NCI-H128 (cell line): ENCODE data around the gene IMP3.
A peak's percentile ranks its signal among the peaks of the same experiment; 100 is the strongest.
"Not testable (repeated sequence)": the region's sequence is repeated elsewhere in the genome, so short reads cannot be mapped to it uniquely, and the experiment has no call there.

Experiments used
- DNase-seq: peaks from one replicate; lab custom pipeline; 2025; ENCODE audit not compliant: unreplicated experiment; lab: John Stamatoyannopoulos, UW

The IMP3 gene, protein sequence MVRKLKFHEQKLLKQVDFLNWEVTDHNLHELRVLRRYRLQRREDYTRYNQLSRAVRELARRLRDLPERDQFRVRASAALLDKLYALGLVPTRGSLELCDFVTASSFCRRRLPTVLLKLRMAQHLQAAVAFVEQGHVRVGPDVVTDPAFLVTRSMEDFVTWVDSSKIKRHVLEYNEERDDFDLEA

DNA sequence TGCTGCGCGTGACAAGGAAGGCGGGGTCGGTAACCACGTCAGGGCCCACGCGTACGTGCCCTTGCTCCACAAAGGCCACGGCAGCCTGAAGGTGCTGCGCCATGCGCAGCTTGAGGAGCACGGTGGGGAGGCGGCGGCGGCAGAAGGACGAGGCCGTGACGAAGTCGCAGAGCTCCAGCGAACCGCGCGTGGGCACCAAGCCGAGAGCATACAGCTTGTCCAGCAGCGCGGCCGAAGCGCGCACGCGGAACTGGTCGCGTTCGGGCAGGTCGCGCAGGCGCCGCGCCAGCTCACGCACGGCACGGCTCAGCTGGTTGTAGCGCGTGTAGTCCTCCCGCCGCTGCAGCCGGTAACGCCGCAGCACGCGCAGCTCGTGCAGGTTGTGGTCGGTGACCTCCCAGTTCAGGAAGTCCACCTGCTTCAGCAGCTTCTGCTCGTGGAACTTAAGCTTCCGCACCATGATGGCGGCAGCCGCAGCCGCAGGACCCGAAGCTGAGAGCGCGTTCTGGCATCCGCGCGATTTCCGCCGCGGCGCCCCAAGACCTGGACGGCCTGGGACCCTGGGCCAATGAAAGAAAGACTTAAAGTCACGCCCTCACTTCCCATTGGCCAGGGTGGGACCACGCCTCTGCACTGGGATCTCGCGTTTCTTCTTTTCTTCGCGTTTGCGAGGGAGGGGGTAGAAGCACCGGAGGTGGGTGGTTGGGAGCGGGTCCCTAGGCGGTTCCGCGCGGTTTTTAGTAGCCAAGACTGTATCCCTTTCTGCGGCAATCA lies at the start of gene IMP3:
TSS of gene IMP3 (minus strand) at position 516 of the 774 bp plus-strand sequence. CDS start at position 460, 56 bp downstream.
- DNase-seq = peak; percentile 80

DNA sequence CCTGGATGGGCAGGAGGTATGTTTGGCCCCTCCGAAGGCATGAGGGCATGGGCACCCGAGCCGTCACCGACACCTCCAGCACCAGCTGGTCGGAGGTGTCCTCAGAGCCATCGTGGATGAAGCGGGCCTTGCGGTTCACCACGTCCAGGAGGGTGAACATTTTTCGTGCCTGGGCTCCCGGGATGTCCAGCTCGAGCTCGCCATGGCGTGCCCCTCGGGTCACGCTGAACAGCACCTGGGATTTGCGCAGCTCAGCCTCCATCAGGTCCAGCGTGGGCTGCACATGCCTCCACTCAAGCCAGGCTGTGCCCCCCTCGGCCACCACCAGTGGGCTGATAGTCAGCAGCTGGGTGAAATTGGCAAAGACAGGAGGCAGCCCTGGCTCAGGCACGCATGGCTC lies 49.4 kb upstream of the IMP3 start:
- not testable (repeated sequence) for DNase-seq

DNA sequence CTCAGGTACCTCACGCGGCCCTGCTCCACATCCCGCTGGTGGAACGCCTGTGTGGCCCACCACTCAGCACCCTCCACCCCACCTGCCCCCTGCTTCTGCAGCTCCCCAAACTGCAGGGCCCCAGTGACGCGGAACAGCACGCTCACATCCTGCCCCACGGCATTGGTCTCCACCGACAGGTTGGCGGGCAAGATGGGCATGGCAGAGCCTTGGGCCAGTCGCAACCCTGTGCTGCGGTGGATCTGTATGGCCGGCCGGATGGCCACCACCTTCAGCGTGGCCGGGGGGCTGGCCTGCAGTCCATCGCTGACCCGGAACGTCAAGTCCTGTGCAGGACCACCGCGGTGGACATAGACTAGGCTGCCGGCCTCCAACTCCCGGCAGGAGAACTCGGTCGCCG lies 48.8 kb upstream of the IMP3 start:
- DNase-seq = no peak

DNA sequence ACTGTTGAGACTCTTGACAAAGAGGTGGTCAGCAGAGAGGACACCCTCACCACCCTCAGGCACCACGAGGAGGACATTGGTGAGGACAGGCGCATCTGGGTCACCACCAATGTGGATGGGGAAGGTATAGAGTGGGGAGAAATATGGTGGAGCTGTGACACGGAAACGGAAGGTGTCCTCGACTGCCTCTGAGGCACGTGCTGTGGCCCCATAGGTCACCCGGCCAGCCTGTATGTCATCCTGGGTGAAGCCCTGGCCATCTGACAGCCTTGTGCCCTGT lies 48.2 kb upstream of the IMP3 start:
- DNase-seq = no peak

DNA sequence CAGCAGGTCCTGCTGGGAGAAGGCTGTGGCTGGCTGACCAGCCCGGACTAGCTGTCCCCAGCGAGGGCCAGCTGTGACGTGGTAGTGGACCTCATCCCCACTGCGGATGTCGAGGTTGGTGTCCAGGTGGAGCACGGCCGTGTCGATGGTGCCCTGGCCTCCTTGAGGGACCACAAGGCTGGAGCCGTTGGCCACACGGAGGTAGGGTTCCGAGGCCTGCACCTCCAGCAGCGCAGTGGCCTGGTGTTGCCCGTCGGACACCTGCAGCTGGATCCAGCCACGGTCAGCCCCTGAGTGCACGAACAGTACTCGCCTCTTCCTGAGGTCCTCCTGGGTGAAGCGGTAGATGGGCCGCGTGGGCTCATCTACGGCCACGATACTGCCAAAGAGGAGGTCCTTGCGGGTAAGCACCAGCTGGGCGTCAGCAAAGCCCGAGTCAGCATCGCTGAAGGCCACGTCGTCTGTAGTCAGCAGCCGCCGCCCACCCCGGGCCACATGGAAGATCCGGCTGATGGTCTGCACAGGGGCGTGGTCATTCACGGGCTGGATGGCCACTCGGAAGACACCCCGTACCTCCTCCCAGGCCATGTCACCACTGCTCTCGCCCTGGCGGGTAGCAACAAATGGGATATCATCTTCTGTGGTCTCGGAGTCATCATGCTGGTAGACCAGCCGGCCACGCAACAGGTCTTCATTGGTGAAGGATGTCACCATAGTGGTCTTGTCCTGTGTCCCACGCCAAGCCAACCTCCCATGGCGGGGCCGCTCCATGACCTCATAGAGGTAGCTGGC lies 47.7 kb upstream of the IMP3 start:
- DNase-seq = no peak

DNA sequence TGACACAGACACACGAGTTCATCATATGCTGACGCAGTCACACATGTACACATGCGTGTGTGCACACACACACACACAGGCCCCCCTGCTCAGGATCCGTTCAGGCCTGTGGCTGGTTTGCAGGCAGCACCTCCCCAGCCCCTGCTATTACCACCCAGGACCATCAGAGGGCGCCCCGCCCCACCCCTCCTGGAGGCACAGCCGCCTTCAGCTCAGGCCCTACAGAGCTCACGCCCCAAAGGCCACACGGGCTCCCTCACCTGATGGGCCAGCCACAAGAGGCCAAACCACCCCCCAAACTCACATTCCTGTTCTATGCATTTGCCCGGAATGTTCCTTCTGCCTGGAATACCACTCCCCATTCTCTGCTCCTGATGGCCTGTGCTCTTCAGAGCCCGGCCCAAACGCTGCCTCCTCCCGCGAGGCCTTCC lies 46.2 kb upstream of the IMP3 start:
- peak; percentile 0 for DNase-seq

DNA sequence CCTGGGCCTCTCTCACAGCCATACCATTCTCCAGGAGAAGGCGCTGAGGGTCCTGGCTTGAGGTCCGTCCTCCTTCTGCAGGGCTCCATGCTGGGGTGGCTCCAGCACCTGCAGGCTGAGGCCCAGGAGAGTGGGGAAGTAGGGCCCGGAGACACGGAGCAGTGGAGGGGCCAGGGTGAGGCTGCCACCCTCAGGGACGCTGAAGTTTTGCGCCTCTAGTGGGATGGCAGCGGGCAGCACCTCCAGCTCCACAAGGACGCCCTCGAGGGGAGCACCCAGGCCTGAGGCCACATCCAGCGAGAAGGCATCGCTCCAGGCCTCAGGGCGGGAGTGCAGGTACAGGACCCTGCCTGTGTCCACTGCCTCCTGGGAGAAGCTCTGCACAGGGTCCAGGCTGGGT lies 45.2 kb upstream of the IMP3 start:
- DNase-seq = no peak

DNA sequence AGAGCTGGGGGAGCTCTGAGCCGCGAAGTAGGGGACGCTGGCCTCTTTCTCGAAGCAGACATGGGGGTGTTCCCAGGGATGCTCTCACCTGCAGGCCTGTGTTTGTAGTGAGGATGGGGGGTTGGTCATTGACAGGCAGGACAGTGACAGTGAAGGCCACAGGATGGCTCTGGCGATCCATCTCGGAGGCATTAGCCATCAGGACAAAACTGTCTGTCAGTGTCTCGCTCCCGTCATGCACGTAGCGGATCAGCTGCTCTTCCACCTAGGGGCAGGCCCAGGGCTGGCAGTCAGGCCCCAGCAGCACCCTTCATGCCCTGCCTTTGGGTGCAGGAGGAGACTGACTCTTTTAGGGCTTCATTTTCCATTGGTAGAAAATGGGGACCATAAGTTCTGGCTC lies 44.6 kb upstream of the IMP3 start:
- no peak for DNase-seq

DNA sequence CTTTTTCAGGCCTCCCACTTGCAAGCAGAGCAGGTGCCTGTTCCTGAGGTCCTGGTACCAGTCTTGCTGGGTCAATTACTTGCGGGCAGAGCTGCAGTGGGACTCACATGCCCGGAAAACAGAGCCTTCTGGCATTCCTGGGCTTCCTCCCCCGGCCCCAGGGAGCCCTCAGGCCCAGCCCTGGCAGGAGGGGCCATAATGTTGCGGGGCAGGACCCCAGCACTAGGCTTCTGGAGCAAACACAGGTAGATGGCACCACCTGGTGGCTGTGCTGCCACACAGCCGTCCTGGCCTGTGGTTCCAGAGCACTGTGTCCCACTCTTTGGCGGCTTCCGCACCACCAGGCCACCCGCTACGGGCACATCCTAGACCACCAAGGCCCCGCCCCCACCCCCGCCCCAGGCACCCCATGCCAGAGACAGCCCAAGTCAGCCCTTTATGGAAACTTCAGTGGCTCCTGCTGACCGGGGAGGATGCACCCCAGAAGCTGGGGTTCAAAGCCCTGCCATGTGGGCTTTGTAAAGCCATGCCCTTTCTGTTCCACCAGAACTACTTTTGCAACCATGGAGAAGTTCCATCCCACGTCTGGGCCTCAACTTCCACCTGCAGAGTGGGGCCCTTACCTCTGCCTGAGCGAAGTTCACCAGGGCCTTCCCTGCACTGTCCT lies 43.8 kb upstream of the IMP3 start:
- peak; percentile 9 for DNase-seq

DNA sequence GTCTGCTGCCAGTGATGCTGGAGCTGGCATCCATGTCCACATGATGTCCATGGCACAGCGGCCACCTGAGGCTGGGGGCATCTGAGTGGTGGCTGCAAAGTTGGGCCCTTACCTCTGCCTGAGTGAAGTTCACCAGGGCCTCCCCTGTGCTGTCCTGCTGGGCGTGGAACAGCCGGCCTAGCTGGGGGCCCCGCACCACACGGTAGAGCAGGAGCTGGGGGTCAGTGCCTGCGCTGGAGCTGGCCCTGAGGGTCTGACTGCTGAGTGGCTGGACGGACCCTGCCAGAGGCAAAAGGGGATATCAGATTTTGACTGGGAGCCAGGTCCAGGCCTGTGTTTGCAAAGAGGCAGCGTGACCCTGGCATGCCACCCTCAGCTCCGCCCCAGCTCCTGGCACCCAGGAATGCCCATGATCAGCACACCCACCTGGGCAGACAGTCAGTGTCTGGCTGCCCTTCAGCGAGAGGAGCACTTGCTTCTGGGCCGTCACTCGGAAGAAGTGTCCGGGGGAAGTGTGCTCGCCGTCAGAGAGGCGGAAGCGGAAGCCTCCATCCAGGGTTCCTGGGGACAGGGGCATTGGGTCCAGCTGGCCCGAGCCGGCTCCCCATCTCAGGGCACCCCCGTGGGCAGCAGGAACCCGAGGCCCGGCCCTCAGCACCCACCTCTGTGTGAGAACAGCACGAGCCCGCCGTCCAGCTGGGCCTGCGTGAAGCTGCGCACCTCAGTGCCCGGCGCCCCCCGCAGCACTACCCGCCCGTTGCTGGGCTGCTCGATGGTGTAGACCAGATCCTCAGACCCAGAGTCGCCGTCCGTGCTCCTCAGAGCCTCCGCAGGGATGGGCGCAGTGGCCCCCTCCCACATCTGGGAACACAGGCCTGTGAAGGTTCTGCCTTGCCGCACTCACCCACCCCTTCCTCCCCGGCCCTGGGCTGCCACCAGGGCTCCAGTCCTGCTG lies 42.4 kb upstream of the IMP3 start:
- no peak for DNase-seq

DNA sequence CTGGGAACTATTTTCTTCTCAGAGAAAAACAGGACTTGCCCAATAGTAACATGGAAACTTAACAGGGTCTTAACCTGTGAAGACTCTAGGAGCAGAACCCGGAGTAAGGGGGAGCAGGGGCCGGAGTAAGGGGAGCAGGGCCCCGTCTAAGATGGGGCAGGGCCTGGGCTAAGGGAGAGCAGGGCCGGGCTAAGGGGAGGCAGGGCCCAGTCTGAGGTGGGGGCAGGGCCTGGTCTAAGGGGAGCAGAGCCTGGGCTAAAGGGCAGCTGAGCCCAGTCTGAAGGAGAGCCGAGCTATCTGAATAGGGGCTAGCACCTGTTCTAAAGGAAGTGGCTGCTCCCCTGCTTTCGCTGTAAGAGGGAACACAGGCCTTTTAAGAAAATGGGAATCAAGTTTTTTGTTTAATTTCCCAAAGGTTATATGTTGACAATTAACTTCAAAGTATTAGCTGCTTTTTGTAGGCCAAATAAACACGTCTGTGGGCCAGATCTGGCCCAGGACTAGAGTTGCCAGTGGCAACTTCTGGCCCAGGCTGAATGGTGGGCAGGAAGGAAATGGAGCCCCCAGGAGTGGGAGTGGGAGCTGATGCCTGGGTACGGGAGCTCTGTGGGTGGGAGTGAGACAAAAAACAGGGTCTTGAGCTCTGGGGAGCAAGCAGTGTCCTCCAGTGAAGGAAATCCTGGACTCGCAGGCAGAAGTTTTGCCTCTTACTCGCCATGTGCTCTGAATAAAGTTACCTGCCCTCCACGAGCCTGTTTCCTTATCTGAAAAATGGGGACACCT lies 40.2 kb upstream of the IMP3 start:
- DNase-seq = no peak

DNA sequence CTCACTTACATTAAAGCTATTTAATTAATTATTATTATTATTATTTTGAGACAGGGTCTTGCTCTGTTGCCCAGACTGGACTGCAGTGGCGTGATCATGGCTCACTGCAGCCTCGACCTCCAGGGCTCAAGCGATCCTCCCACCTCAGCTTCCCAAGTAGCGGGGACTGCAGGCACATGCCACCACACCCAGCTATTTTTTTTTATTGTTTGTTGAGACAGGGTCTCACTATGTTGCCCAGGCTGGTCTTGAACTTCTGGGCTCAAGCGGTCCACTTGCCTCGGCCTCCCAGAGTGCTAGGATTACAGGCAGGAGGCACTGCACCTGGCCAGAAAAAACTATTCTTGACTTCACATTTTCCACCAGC lies 38.3 kb upstream of the IMP3 start:
- DNase-seq = not testable (repeated sequence)

DNA sequence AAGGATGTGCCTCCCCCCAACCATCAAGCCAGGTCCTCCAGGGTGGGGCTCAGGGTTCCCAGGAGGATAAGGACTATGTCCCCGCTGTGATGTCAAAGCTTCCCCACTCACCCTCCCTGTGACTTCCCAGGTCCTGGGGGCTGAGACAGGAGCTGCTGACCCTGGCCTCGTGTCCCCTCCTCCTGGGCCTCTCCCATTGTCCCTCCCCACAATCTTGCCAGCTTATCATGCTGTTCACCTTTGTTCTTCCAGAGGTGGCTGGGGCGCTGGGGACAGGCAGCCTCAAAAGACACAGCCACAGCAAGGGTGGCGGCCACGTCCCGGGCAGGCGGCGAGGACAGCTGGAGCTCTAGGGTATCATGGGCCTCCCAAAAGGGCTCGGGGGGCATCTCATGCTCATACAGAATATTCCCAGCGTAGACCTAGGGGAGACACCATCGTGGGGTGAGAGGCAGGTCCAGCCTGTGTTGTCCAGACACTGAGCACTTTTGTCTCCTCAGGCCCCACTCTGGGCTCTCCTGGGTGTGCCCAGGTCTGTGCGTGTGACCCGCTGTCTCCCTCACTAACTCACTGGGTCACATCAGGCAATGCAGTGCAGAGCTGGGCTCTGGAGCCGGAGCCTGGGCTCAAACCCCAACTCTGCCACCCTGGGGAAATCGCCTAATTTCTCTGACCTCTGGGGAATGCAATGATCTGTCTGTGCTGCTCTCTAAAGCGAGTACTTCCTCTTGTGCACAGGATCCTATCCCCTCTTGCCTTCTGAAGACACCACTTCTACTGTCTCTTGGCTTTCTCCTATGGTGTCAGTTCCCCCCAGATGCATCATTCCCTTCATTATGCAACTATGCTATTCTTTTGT lies 37.7 kb upstream of the IMP3 start:
- no peak for DNase-seq

DNA sequence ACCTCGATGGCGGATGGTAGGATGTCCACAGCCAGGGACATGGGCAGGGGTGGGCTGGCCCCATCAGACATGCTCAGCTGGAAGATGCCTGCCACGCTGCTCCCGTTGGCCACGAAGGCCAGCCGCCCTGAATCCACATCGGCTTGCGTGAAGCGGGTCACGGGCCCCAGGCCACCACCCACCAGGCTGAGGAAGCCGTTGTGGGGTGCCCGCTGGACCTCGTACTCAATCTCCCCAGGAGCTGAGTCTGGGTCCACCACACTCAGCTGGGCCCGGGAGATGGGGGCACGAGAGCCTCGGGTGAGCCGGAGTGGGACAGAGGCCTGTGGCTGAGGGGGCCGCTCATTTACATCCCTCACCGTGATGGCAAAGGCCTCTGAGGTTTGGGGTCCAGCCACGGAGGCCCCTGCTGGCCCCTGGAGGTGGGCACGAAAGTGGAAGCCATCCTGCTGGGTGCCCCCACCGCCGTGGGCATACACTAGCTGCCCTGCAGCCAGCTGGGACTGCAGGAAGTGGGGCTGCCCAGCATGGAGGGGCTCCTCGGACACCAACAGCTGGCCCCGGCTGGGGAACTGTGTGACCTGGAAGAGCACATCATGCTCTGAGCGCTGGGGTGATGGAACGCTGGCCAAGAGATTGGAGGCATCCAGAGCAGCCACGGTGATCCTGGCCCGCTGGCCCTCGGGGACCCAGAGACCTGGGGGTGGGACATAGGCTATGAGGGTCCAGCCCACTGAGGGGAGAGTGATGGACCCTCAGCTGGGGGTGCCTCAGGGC lies 36.9 kb upstream of the IMP3 start:
- no peak for DNase-seq

DNA sequence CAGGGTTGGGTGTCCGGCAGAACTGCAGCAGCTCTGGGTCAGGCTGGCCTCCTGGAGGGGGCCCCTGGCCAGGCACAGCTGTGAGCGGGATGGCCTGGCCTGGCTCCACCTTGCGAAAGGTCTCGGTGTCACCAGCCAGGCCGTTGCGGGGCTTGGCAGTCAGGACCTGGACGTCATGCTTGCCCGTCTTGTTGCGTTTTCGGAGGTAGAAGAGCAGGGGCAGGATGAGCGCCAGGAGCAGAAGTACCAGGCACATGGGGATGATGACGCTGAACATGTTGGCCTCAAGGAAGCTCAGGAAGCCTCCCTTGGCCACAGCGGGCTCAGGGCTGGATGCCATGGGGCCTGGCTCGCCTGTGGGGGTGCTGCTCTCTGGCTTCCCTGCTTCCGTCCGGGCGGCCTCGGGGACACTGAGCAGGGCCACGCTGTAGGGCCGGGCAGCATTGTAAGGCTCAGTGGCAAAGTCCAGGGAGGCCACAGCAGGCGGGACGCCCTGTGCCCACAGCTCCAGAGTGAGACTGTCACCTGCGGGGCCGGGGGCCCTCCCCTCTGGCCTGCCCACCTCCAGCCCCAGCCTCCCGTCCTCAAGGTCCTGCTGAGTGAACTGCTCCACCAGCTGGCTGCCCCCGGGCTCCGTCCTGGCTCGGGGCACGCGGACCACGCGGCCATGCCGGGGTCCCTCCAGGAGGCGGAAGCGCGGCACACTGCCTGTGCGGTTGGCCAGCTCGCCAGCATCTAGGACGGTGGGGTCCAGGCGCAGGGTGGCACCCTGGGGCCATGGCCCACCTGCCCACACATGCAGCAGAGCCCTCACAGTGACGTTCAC lies 35.8 kb upstream of the IMP3 start:
- DNase-seq = no peak

DNA sequence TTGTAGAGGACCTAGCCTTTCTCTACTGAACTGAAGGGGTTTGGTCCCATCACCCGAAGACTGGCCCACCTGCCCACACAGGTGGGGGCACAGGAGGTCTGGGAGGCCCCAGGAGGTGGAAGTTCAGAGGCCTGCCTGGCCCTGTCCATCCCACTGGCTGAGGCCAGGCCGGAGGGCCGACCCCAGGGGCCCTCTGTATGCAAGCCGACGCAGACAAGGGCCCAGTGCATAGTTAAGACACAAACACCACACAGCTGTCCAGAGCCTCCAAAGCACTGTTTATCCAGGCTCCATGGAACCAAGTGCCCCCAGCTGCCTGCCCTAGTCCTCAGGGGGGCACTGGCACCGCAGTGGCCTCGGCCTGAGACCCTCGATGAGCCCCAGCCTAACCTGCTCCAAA lies 34.3 kb upstream of the IMP3 start:
- DNase-seq = no peak
